ENCODE results near the gene CCSER2.

DNA sequence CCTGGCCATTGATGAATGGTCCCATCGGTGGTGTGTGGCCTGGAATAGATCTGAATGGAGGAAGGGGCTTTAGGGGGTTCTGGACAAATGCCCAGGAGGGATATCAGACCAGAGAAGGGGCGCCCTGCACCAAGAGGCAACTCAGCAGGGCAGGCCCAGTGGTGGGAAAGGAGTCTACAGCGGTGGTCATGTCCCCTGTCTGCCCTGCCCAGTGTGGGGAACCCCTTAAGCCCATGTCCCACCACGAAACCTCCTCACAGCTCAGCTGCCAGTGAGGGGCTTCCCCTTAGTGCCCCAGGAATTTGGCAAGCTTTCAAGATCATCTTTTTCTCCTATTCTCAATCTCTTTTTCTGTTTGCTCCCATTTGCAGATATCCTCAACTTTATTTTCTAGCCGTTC is 14.1 kb upstream of the CCSER2 start:
- TF ChIP-seq EZH2phosphoT487 (IDR thresholded peaks at IDR 0.05; ENCODE audit: insufficient read depth, low read depth) (no peak), EZH2 (IDR thresholded peaks at IDR 0.05; ENCODE audit: insufficient read depth, poor library complexity, severe bottlenecking) (no peak)
